SK-N-SH (cell line): ENCODE results near the gene PER1. TPM values are rescaled to one million over a fixed set of nuclear protein-coding genes. Genes with fewer than 3 reads are reported as not detected.

Experiments used
- CTCF ChIA-PET: fragments of 300-600, 350-600 bp; formaldehyde crosslinking; extraction: SDS; loops from one replicate; lab custom pipeline; 2021; lab: Yijun Ruan, JAX
- POLR2A ChIA-PET: fragments of 350-600 bp; sonication (Branson Sonifier 250); formaldehyde crosslinking; extraction: SDS; loops from one replicate; lab custom pipeline; 2020; ENCODE audit warnings: antibody characterized with exemption, inconsistent platforms; lab: Yijun Ruan, JAX
- DNase-seq: peaks from one replicate; pipeline ENCODE4 v3.0.0; 2012
- H2AFZ ChIP-seq: fragments of 200-600 bp; sonication (generic); 2 replicates; pipeline ENCODE4 v1.8.1; 2016; ENCODE audit warnings: antibody characterized with exemption, mild to moderate bottlenecking, low read depth
- H3F3A ChIP-seq: fragments of 200-600 bp; sonication (generic); replicated peaks from 2 replicates; pipeline ENCODE3; 2016; ENCODE audit warnings: antibody characterized with exemption, mild to moderate bottlenecking; ENCODE audit not compliant: insufficient read depth
- H3K27ac ChIP-seq, 2 experiments: fragments of 200-500 bp in 1 of 2; fragments of 200-600 bp in 1 of 2; sonication (Bioruptor generic) in 1 of 2; sonication (generic), shearing (Covaris generic) in 1 of 2; 2 replicates each; pipeline versions ENCODE4 v1.5.1 to v1.6.1; 2014 to 2016; ENCODE audit warnings: low read depth in 2 of 2, inconsistent platforms in 1 of 2, low read length in 1 of 2, mild to moderate bottlenecking in 1 of 2, mixed read lengths in 1 of 2
- H3K27me3 ChIP-seq: fragments of 200-600 bp; sonication (generic), shearing (Covaris generic); 2 replicates; pipeline ENCODE4 v1.6.1; 2016; ENCODE audit warnings: mixed run types; ENCODE audit not compliant: insufficient read depth
- H3K36me3 ChIP-seq, 2 experiments: fragments of 200-500 bp in 1 of 2; fragments of 200-600 bp in 1 of 2; sonication (Bioruptor generic) in 1 of 2; sonication (generic) in 1 of 2; replicated peaks in 1 of 2; 2 replicates each; pipeline versions ENCODE3 to v1.5.1; 2014 to 2016; ENCODE audit warnings: low read length in 1 of 2, mild to moderate bottlenecking in 1 of 2; ENCODE audit not compliant: insufficient read depth in 2 of 2, control insufficient read depth in 1 of 2
- H3K4me1 ChIP-seq, 2 experiments: fragments of 200-500 bp in 1 of 2; fragments of 200-600 bp in 1 of 2; sonication (Bioruptor generic) in 1 of 2; sonication (generic), shearing (Covaris generic) in 1 of 2; 2 replicates each; pipeline versions ENCODE4 v1.5.1 to v1.6.1; 2014 to 2016; ENCODE audit warnings: low read depth in 1 of 2, low read length in 1 of 2, mixed run types in 1 of 2; ENCODE audit not compliant: insufficient read depth in 2 of 2, control insufficient read depth in 1 of 2
- H3K4me2 ChIP-seq: fragments of 200-600 bp; sonication (generic), shearing (Covaris generic); 2 replicates; pipeline ENCODE4 v1.6.1; 2017; ENCODE audit warnings: mixed run types
- H3K4me3 ChIP-seq, 2 experiments: fragments of 200-500 bp in 1 of 2; fragments of 200-600 bp in 1 of 2; sonication (Bioruptor generic) in 1 of 2; sonication (generic), shearing (Covaris generic) in 1 of 2; 2 replicates each; pipeline versions ENCODE4 v1.5.1 to v1.8.1; 2014 to 2016; ENCODE audit warnings: low read depth in 2 of 2, inconsistent platforms in 1 of 2, low read length in 1 of 2, mild to moderate bottlenecking in 1 of 2, mixed read lengths in 1 of 2, moderate library complexity in 1 of 2
- H3K79me2 ChIP-seq: fragments of 200-600 bp; sonication (generic); 2 replicates; pipeline ENCODE4 v1.8.1; 2017; ENCODE audit warnings: mild to moderate bottlenecking; ENCODE audit not compliant: insufficient read depth
- H3K9ac ChIP-seq: fragments of 200-600 bp; sonication (generic); 2 replicates; pipeline ENCODE4 v1.6.1; 2017; ENCODE audit warnings: mixed run types
- H3K9me2 ChIP-seq: fragments of 200-600 bp; sonication (generic); 2 replicates; pipeline ENCODE4 v1.6.1; 2017; ENCODE audit warnings: mixed run types
- H3K9me3 ChIP-seq: fragments of 200-600 bp; sonication (generic); 2 replicates; pipeline ENCODE4 v1.6.1; 2017; ENCODE audit warnings: mixed run types, mild to moderate bottlenecking, moderate library complexity
- H4K20me1 ChIP-seq: fragments of 200-600 bp; sonication (generic); 2 replicates; pipeline ENCODE4 v1.6.1; 2017; ENCODE audit warnings: mild to moderate bottlenecking, mixed run types; ENCODE audit not compliant: insufficient read depth
- CHD2 ChIP-seq: fragments of 150-350 bp; IDR thresholded peaks from 2 replicates; pipeline ENCODE4 v1.6.1; 2018; ENCODE audit warnings: low read length; ENCODE audit not compliant: partially characterized antibody
- FOSL2 ChIP-seq: IDR thresholded peaks from 2 replicates; pipeline ENCODE4 v1.4.0; 2012; ENCODE audit warnings: low read depth, mild to moderate bottlenecking, moderate library complexity, borderline replicate concordance
- FOXJ3 ChIP-seq: sonication (generic); formaldehyde crosslinking; IDR thresholded peaks from 2 replicates; pipeline ENCODE4 v1.5.1; 2020; ENCODE audit warnings: mild to moderate bottlenecking, missing genetic modification reagents
- GATA2 ChIP-seq: sonication (generic); formaldehyde crosslinking; IDR thresholded peaks from 2 replicates; pipeline ENCODE4 v1.5.0; 2020; ENCODE audit warnings: mild to moderate bottlenecking, missing genetic modification reagents
- IRF3 ChIP-seq: fragments of 150-350 bp; IDR thresholded peaks from 2 replicates; pipeline ENCODE4 v1.6.1; 2016; ENCODE audit warnings: mild to moderate bottlenecking, low read depth, low read length
- JUND ChIP-seq: IDR thresholded peaks from 2 replicates; pipeline ENCODE4 v1.4.0; 2012
- PBX3 ChIP-seq: IDR thresholded peaks from 2 replicates; pipeline ENCODE4; 2012
- POLR2AphosphoS5 ChIP-seq: IDR thresholded peaks from 2 replicates; pipeline ENCODE4 v1.6.1; 2012; ENCODE audit warnings: low read depth, low read length
- RCOR1 ChIP-seq: fragments of 150-350 bp; IDR thresholded peaks from 2 replicates; pipeline ENCODE4 v1.6.1; 2017; ENCODE audit warnings: antibody characterized with exemption, low read length
- RFX5 ChIP-seq: IDR thresholded peaks from 2 replicates; pipeline ENCODE4 v1.6.1; 2012; ENCODE audit warnings: mild to moderate bottlenecking, improper control_type of control experiment, low read length
- RXRA ChIP-seq: IDR thresholded peaks from 2 replicates; pipeline ENCODE4 v1.4.0; 2012; ENCODE audit warnings: low read depth, mild to moderate bottlenecking, borderline replicate concordance
- SIN3A ChIP-seq: IDR thresholded peaks from 2 replicates; pipeline ENCODE4 v1.6.1; 2012; ENCODE audit warnings: low read depth, mild to moderate bottlenecking, low read length, moderate library complexity, borderline replicate concordance
- SMC3 ChIP-seq: IDR thresholded peaks from 2 replicates; pipeline ENCODE4 v1.6.1; 2012; ENCODE audit warnings: low read depth, low read length, improper control_type of control experiment
- TAF1 ChIP-seq: IDR thresholded peaks from 2 replicates; pipeline ENCODE4 v1.6.1; 2012; ENCODE audit warnings: low read depth, mild to moderate bottlenecking, low read length, moderate library complexity, borderline replicate concordance
- TCF12 ChIP-seq: IDR thresholded peaks from 2 replicates; pipeline ENCODE4 v1.4.0; 2012
- TEAD4 ChIP-seq: IDR thresholded peaks from 2 replicates; pipeline ENCODE4 v1.4.0; 2012; ENCODE audit warnings: mild to moderate bottlenecking, borderline replicate concordance; ENCODE audit not compliant: insufficient read depth
- YY1 ChIP-seq: IDR thresholded peaks from 2 replicates; pipeline ENCODE4 v1.4.0; 2012; ENCODE audit warnings: low read depth, mild to moderate bottlenecking
- ZBTB33 ChIP-seq: IDR thresholded peaks from 2 replicates; pipeline ENCODE4 v1.4.0; 2012; ENCODE audit warnings: low read depth, borderline replicate concordance
- WGBS: methylation state at CpG from one replicate; pipeline ENCODE4 v1.1.6; 2017; ENCODE audit warnings: low lambda C conversion rate; 5-methylcytosine and 5-hydroxymethylcytosine counted together
- polyA plus RNA-seq, 3 experiments: library from polyadenylated mRNA; depleted of rRNA; stranded (reverse); fragments of >200 nt; gene quantifications; 2 replicates each; pipeline ENCODE4 v1.2.3, GENCODE V29; 2012
- TF ChIP-seq, protein P1 (sequence below): IDR thresholded peaks from 2 replicates; pipeline ENCODE4 v1.4.0; 2012; ENCODE audit warnings: low read depth
- TF ChIP-seq, protein P2 (sequence below): fragments of 200-600 bp; sonication (generic); IDR thresholded peaks from 2 replicates; pipeline ENCODE4 v1.6.1; 2017; ENCODE audit warnings: antibody characterized with exemption, mild to moderate bottlenecking, moderate library complexity

The PER1 gene
- polyA plus RNA-seq, 1 of the 3 experiments (the other 2 are of a cell fraction), result 56.8 TPM

- CTCF ChIA-PET, result interaction anchor here (0.7 to 3.0 kb wide), 10 partner anchors 9 to 59 kb away, joined by 3 to 21 read pairs (median 8); partner anchors contain the start of genes ALOXE3 and HES7
- H3K9me3 ChIP-seq, result no peaks in the 10 kb centered on the region
- no peak overlapping the region for H3K4me3 ChIP-seq
- H3K4me2 ChIP-seq, result no peak overlapping the region
- H3K36me3 ChIP-seq, result no peaks in the 10 kb centered on the region
- H4K20me1 ChIP-seq, result no peaks in the 10 kb centered on the region
- DNase-seq, result no peak
- no peaks in the 10 kb centered on the region for H3K4me1 ChIP-seq
- no peaks in the 10 kb centered on the region for H3F3A ChIP-seq
- no peak overlapping the region for H3K9ac ChIP-seq
- H3K79me2 ChIP-seq, result no peaks in the 10 kb centered on the region
- POLR2A ChIA-PET, result no interaction called here
- no peak overlapping the region for H2AFZ ChIP-seq
- peaks cover 7% of the 10 kb centered on the region; the same call in 1 of the 2 replicates for H3K27me3 ChIP-seq
- no peak overlapping the region for H3K27ac ChIP-seq
- H3K9me2 ChIP-seq, result no peaks in the 10 kb centered on the region
- TF ChIP-seq ZBTB33 (no peak), TAF1 (no peak)
- TF ChIP-seq, protein P1, sequence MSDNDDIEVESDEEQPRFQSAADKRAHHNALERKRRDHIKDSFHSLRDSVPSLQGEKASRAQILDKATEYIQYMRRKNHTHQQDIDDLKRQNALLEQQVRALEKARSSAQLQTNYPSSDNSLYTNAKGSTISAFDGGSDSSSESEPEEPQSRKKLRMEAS, result no peak
- 56% methylated on average over 2 of the region's 2 CpGs for WGBS
Observed at GRCh38 chr17:8100111-8100510, 52.1 kb downstream of the PER1 start.

GRCh38 chr17:8096541-8096940 lies 55.7 kb downstream of the PER1 start:
- POLR2A ChIA-PET, result no interaction called here
- Histone ChIP-seq H3K9ac (no peak overlapping the region), H3K4me2 (no peak overlapping the region), H3K36me3 (no peaks in the 10 kb centered on the region), H4K20me1 (no peaks in the 10 kb centered on the region)
- no peak for TF ChIP-seq SMC3
- TF ChIP-seq IRF3, result no peak
- no peak for TF ChIP-seq POLR2AphosphoS5
- TF ChIP-seq, protein P2, sequence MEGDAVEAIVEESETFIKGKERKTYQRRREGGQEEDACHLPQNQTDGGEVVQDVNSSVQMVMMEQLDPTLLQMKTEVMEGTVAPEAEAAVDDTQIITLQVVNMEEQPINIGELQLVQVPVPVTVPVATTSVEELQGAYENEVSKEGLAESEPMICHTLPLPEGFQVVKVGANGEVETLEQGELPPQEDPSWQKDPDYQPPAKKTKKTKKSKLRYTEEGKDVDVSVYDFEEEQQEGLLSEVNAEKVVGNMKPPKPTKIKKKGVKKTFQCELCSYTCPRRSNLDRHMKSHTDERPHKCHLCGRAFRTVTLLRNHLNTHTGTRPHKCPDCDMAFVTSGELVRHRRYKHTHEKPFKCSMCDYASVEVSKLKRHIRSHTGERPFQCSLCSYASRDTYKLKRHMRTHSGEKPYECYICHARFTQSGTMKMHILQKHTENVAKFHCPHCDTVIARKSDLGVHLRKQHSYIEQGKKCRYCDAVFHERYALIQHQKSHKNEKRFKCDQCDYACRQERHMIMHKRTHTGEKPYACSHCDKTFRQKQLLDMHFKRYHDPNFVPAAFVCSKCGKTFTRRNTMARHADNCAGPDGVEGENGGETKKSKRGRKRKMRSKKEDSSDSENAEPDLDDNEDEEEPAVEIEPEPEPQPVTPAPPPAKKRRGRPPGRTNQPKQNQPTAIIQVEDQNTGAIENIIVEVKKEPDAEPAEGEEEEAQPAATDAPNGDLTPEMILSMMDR, result no peak
- TF ChIP-seq RXRA, result no peak
- TF ChIP-seq JUND, result no peak
- TF ChIP-seq FOXJ3 (CRISPR knock-in tag), result no peak
- no peak for TF ChIP-seq ZBTB33
- no peak for TF ChIP-seq PBX3
- no peak for TF ChIP-seq YY1
- TF ChIP-seq FOSL2, result no peak
- TF ChIP-seq RCOR1, result no peak
- TF ChIP-seq GATA2, result no peak
- no peak for TF ChIP-seq RFX5
- no peak for TF ChIP-seq SIN3A
- no peak for TF ChIP-seq CHD2
- TF ChIP-seq TCF12, result no peak
- TF ChIP-seq TEAD4, result no peak
- TF ChIP-seq, all 33 proteins: peak for 0
- CTCF ChIA-PET, result interaction anchor here (0.5 kb wide), 1 partner anchor 15 kb away, joined by 3 read pairs; no protein-coding TSS in a partner anchor
- Histone ChIP-seq H3K4me3 (no peak overlapping the region), H3K9me3 (no peaks in the 10 kb centered on the region), H3K4me1 (no peaks in the 10 kb centered on the region), H3K79me2 (no peaks in the 10 kb centered on the region), H3K27me3 (peaks cover 32% of the 10 kb centered on the region; the same call in 1 of the 2 replicates), H3F3A (no peaks in the 10 kb centered on the region), H3K9me2 (no peaks in the 10 kb centered on the region), H3K27ac (no peak overlapping the region), H2AFZ (no peak overlapping the region)
- WGBS, result 43% methylated on average over 8 of the region's 8 CpGs
- no peak for DNase-seq
